HepG2 (cell line): ENCODE data around the gene ITGB8. TPM values are rescaled to one million over a fixed set of nuclear protein-coding genes. Genes with fewer than 3 reads are reported as not detected.

Experiments used
- ATAC-seq: fragments of 200-7000 bp; cut with Tn5 transposase; 3 replicates; pipeline ENCODE4 v1.9.1; 2020; ENCODE audit warnings: mild to moderate bottlenecking, moderate library complexity
- BruUV-seq: library from RNA; stranded (reverse); fragments of 400-500 nt; replicated peaks from 2 replicates; lab custom pipeline; 2021; lab: Mats Ljungman, UMichigan
- CTCF ChIA-PET: fragments of 300-600 bp; formaldehyde crosslinking; extraction: SDS; loops from one replicate; lab custom pipeline; 2021; ENCODE audit warnings: low total read pairs, inconsistent platforms, low intra/inter-chr PET ratio; lab: Yijun Ruan, JAX
- POLR2A ChIA-PET: fragments of 350-600 bp; sonication (Branson Sonifier 250); formaldehyde crosslinking; loops from one replicate; lab custom pipeline; 2020; ENCODE audit warnings: antibody characterized with exemption, inconsistent platforms; lab: Yijun Ruan, JAX
- DNase-seq: peaks from one replicate; pipeline ENCODE4 v3.0.0-alpha.2; 2015; ENCODE audit warnings: low spot score
- FAIRE-seq: peaks from 3 replicates; lab custom pipeline; 2011; peaks lifted over from hg19 to GRCh38; lab: Jason Lieb, UNC
- H2AFZ ChIP-seq: one replicate; pipeline ENCODE4 v1.6.1; 2011; ENCODE audit warnings: low read length, inconsistent platforms
- H3K27ac ChIP-seq: fragments of 300-600 bp; 3 replicates; pipeline ENCODE4 v1.8.0; 2011; ENCODE audit warnings: mixed run types, mild to moderate bottlenecking, mixed read lengths, low read length, inconsistent platforms; ENCODE audit not compliant: insufficient read depth; ENCODE audit errors: extremely low read length
- H3K27me3 ChIP-seq, 2 experiments: fragments of 200-600 bp in 1 of 2; 2 replicates in 1 of 2; 3 replicates in 1 of 2; pipeline versions ENCODE4 v1.6.0 to v1.8.0; 2011; ENCODE audit warnings: low read length in 2 of 2, mild to moderate bottlenecking in 2 of 2, moderate library complexity in 2 of 2, inconsistent platforms in 1 of 2; ENCODE audit not compliant: insufficient read depth in 2 of 2, control insufficient read depth in 1 of 2
- H3K36me3 ChIP-seq, 2 experiments: fragments of 200-600 bp in 1 of 2; replicated peaks in 1 of 2; 2 replicates in 1 of 2; 3 replicates in 1 of 2; pipeline versions ENCODE4 v1.5.1 to v1.8.0; 2011; ENCODE audit warnings: low read length in 2 of 2, inconsistent platforms in 1 of 2; ENCODE audit not compliant: insufficient read depth in 2 of 2, control insufficient read depth in 1 of 2
- H3K4me1 ChIP-seq: 2 replicates; pipeline ENCODE4 v1.5.1; 2012; ENCODE audit warnings: low read length, inconsistent platforms; ENCODE audit not compliant: insufficient read depth
- H3K4me2 ChIP-seq: 2 replicates; pipeline ENCODE4 v1.6.0; 2011; ENCODE audit warnings: low read depth, low read length, inconsistent platforms
- H3K4me3 ChIP-seq, 3 experiments: fragments of 200-600 bp in 1 of 3; sonication (generic), shearing (Covaris generic) in 1 of 3; replicated peaks in 1 of 3; 2 replicates each; pipeline ENCODE4 v1.5.1; 2011 to 2016; ENCODE audit warnings: low read length in 3 of 3, inconsistent platforms in 2 of 3, low read depth in 2 of 3, mild to moderate bottlenecking in 2 of 3, control low read depth in 1 of 3, mixed read lengths in 1 of 3; ENCODE audit not compliant: insufficient read depth in 1 of 3
- H3K79me2 ChIP-seq: one replicate; pipeline ENCODE4 v1.6.1; 2011; ENCODE audit warnings: low read length, inconsistent platforms; ENCODE audit not compliant: insufficient read depth
- H3K9ac ChIP-seq: 2 replicates; pipeline ENCODE4 v1.6.0; 2011; ENCODE audit warnings: mild to moderate bottlenecking, low read depth, low read length, inconsistent platforms; ENCODE audit not compliant: insufficient read depth
- H3K9me3 ChIP-seq: 2 replicates; pipeline ENCODE4 v1.5.1; 2012; ENCODE audit warnings: mild to moderate bottlenecking, low read length
- H4K20me1 ChIP-seq: 2 replicates; pipeline ENCODE4 v1.6.0; 2011; ENCODE audit warnings: inconsistent platforms, mild to moderate bottlenecking, low read length, moderate library complexity; ENCODE audit not compliant: insufficient read depth
- EED ChIP-seq: sonication (generic); formaldehyde crosslinking; IDR thresholded peaks from 2 replicates; pipeline ENCODE4 v1.5.0; 2020; ENCODE audit warnings: mild to moderate bottlenecking, missing genetic modification reagents
- EZH2 ChIP-seq: conservative IDR thresholded peaks from 2 replicates; pipeline ENCODE4 v1.6.1; 2012; ENCODE audit warnings: mild to moderate bottlenecking, low read depth, low read length, moderate library complexity
- IRX3 ChIP-seq: sonication (generic); formaldehyde crosslinking; IDR thresholded peaks from 2 replicates; pipeline ENCODE4 v1.8.1; 2023; ENCODE audit warnings: mild to moderate bottlenecking, low read depth, missing genetic modification reagents, borderline replicate concordance
- LCORL ChIP-seq, 2 experiments: fragments of 450-650 bp in 1 of 2; sonication (generic) in 1 of 2; formaldehyde crosslinking in 1 of 2; IDR thresholded peaks; 2 replicates each; pipeline versions ENCODE4 v1.5.0 to v1.6.1; 2017 to 2020; ENCODE audit warnings: antibody characterized with exemption in 1 of 2, missing genetic modification reagents in 1 of 2
- NFE2 ChIP-seq: sonication (generic); formaldehyde crosslinking; IDR thresholded peaks from 2 replicates; pipeline ENCODE4 v1.4.0; 2020; ENCODE audit warnings: missing genetic modification reagents
- PREB ChIP-seq: sonication (generic); formaldehyde crosslinking; IDR thresholded peaks from 2 replicates; pipeline ENCODE4 v1.4.0; 2020; ENCODE audit warnings: missing genetic modification reagents
- RBFOX2 ChIP-seq: fragments of 200-400 bp; formaldehyde crosslinking; IDR thresholded peaks from 2 replicates; pipeline ENCODE4 v1.6.1; 2017; ENCODE audit warnings: low read depth, mild to moderate bottlenecking, low read length
- ZNF274 ChIP-seq: sonication (generic); formaldehyde crosslinking; IDR thresholded peaks from 2 replicates; pipeline ENCODE4 v1.5.1; 2020; ENCODE audit warnings: mild to moderate bottlenecking, missing genetic modification reagents
- ZNF75D ChIP-seq: sonication (generic); formaldehyde crosslinking; IDR thresholded peaks from 2 replicates; pipeline ENCODE4 v1.8.1; 2023; ENCODE audit warnings: missing genetic modification reagents, mild to moderate bottlenecking, borderline replicate concordance
- ZNF772 ChIP-seq: sonication (generic); formaldehyde crosslinking; IDR thresholded peaks from 2 replicates; pipeline ENCODE4 v1.5.0; 2020; ENCODE audit warnings: mild to moderate bottlenecking, missing genetic modification reagents
- ZNF788 ChIP-seq: sonication (generic); formaldehyde crosslinking; IDR thresholded peaks from 2 replicates; pipeline ENCODE4 v1.5.0; 2020; ENCODE audit warnings: mild to moderate bottlenecking, missing genetic modification reagents, borderline replicate concordance
- ZSCAN30 ChIP-seq: sonication (generic); formaldehyde crosslinking; IDR thresholded peaks from 2 replicates; pipeline ENCODE4 v1.5.0; 2020; ENCODE audit warnings: mild to moderate bottlenecking, missing genetic modification reagents
- WGBS: methylation state at CpG from one replicate; pipeline ENCODE4 v1.1.6; 2017; ENCODE audit warnings: low lambda C conversion rate; 5-methylcytosine and 5-hydroxymethylcytosine counted together
- in situ Hi-C: cut with HindIII; loops from 2 replicates; pipeline ENCODE4 v1.10.0; 2017; ENCODE audit warnings: low pct_unique_long_range_greater_than_20kb; ENCODE audit not compliant: extremely low pct_ligation_motif_present
- intact Hi-C: fragments of 100-400 bp; cut with micrococcal nuclease; formaldehyde crosslinking; loops from one replicate; pipeline ENCODE4 v1.10.0; 2022; ENCODE audit not compliant: unreplicated experiment
- polyA plus RNA-seq, 8 experiments: library from polyadenylated mRNA; depleted of rRNA in 3 of 8; stranded (reverse) in 7 of 8; unstranded in 1 of 8; fragments of >200 nt; fragmentation: Illumina TruSeq in 4 of 8; extraction: Trizol in 4 of 8; gene quantifications; 2 replicates each; pipeline versions ENCODE4 v1.2.1 to v1.2.3, GENCODE V29; 2011 to 2016; ENCODE audit warnings: low read depth in 4 of 8, missing spikeins in 1 of 8, mixed read lengths in 1 of 8; ENCODE audit not compliant: insufficient read depth in 1 of 8
- total RNA-seq, 5 experiments: library from RNA; depleted of rRNA; stranded (reverse); fragments of >200 nt; fragmentation: Illumina TruSeq; extraction: Trizol; gene quantifications; 2 replicates each; pipeline ENCODE4 v1.2.3, GENCODE V29; 2016; ENCODE audit warnings: low read depth in 1 of 5

The ITGB8 gene
- total and polyA plus RNA-seq, 2 of the 13 experiments (the other 11 are each of a cell fraction or from before 2014, with no cell fraction given): 0.01 TPM; not detected in 1

GRCh38 chr7:20331910-20332813, 1.5 kb downstream of the ITGB8 start:
- no TSS peak for BruUV-seq
- H3K9ac ChIP-seq: no peak overlapping the region
- in situ Hi-C loops: no loop called here

GRCh38 chr7:20338285-20338684, 7.6 kb downstream of the ITGB8 start:
- Histone ChIP-seq H3K4me1 (no peaks in the 10 kb centered on the region), H4K20me1 (no peaks in the 10 kb centered on the region), H2AFZ (no peak overlapping the region), H3K9me3 (no peaks in the 10 kb centered on the region), H3K79me2 (no peaks in the 10 kb centered on the region), H3K36me3 (no peaks in the 10 kb centered on the region), H3K4me3 (no peak overlapping the region), H3K27me3 (no peaks in the 10 kb centered on the region), H3K27ac (no peak overlapping the region), H3K4me2 (no peak overlapping the region), H3K9ac (no peak overlapping the region)
- TF ChIP-seq LCORL (IDR thresholded peaks at IDR 0.05) (no peak), LCORL (CRISPR knock-in tag; IDR thresholded peaks at IDR 0.05) (no peak), ZNF274 (CRISPR knock-in tag) (no peak), ZNF788 (CRISPR knock-in tag) (no peak), IRX3 (CRISPR knock-in tag) (no peak), ZNF75D (no peak), ZNF772 (CRISPR knock-in tag) (no peak), ZSCAN30 (CRISPR knock-in tag) (no peak), PREB (CRISPR knock-in tag) (no peak), NFE2 (CRISPR knock-in tag) (no peak), RBFOX2 (no peak)
- in situ Hi-C loops (no loop called here), intact Hi-C loops (no loop called here)
- BruUV-seq: no TSS peak
- no peak for ATAC-seq
- ChIA-PET CTCF (no interaction called here), POLR2A (no interaction called here)
- 47% methylated on average over 6 of the region's 6 CpGs for WGBS
- no peak for DNase-seq
- FAIRE-seq: no peak

More at GRCh38 chr7:20331910-20332813, 1.5 kb downstream of the ITGB8 start:
- intact Hi-C loops: loop anchor here (5.0 kb wide), 1 partner anchor 115 kb away; the partner anchor contains the start of gene MACC1
- H3K27ac ChIP-seq: no peak overlapping the region
- peaks cover 29% of the 10 kb centered on the region for H3K4me1 ChIP-seq
- no peaks in the 10 kb centered on the region for H3K9me3 ChIP-seq
- no peak for ATAC-seq
- CTCF ChIA-PET: no interaction called here
- H3K4me2 ChIP-seq: peak overlapping the region; percentile 97
- no peak for DNase-seq
- 0 out of 2 replicates have a peak, but pooled peaks have one; percentile 17 for TF ChIP-seq EZH2
- TF ChIP-seq EED: no peak
- TF ChIP-seq, all 625 proteins: peak for 1
- Histone ChIP-seq H2AFZ (no peak overlapping the region), H3K79me2 (no peaks in the 10 kb centered on the region), H3K36me3 (no peaks in the 10 kb centered on the region), H3K27me3 (peaks cover 2 to 30% of the 10 kb centered on the region in 2 experiments; a peak in 4 of 5 replicates), H3K4me3 (peak overlapping the region in 2 of 3 experiments; percentile 19 to 73; a peak in 2 of 6 replicates), H4K20me1 (no peaks in the 10 kb centered on the region)
- WGBS: 34% methylated on average over 13 of the region's 13 CpGs
- FAIRE-seq: no peak
- POLR2A ChIA-PET: no interaction called here
